A549 (cell line): ENCODE measurements around the gene SMAD6. TPM values are rescaled to one million over a fixed set of nuclear protein-coding genes. Genes with fewer than 3 reads are reported as not detected.

Experiments used
- ATAC-seq, 2 experiments: fragments of 200-7000 bp in 1 of 2; fragments of >200 bp in 1 of 2; cut with Nextera tagmentation in 1 of 2; cut with Tn5 transposase in 1 of 2; 3 replicates each; pipeline versions ENCODE4 v1.8.0 to v1.9.1; 2018 to 2020; ENCODE audit warnings: mild to moderate bottlenecking in 1 of 2, moderate library complexity in 1 of 2
- CTCF ChIA-PET: fragments of 300-600 bp; sonication (Branson Sonifier 250); formaldehyde crosslinking; extraction: SDS; loops from one replicate; lab custom pipeline; 2021; ENCODE audit warnings: antibody characterized with exemption, inconsistent platforms; lab: Yijun Ruan, JAX
- POLR2A ChIA-PET: fragments of 350-600 bp; formaldehyde crosslinking; extraction: SDS; loops from one replicate; lab custom pipeline; 2021; ENCODE audit warnings: antibody characterized with exemption, inconsistent platforms; lab: Yijun Ruan, JAX
- DNase-seq, 2 experiments: peaks; one replicate each; pipeline versions ENCODE4 v3.0.0 to v3.0.0-alpha.2; 2011 to 2016; ENCODE audit warnings: low read depth in 1 of 2, low spot score in 1 of 2
- FAIRE-seq: peaks from 2 replicates; lab custom pipeline; 2011; peaks lifted over from hg19 to GRCh38; lab: Jason Lieb, UNC
- H3K27ac ChIP-seq, 2 experiments: fragments of >200 bp; sonication (Bioruptor Twin); formaldehyde crosslinking; 3 replicates each; pipeline ENCODE4 v1.5.1; 2016 to 2017
- H3K4me1 ChIP-seq: fragments of >200 bp; sonication (Bioruptor Twin); formaldehyde crosslinking; 3 replicates; pipeline ENCODE4 v1.6.1; 2016
- H3K4me2 ChIP-seq: fragments of >200 bp; sonication (Bioruptor Twin); formaldehyde crosslinking; 3 replicates; pipeline ENCODE4 v1.6.1; 2016
- H3K4me3 ChIP-seq: fragments of >200 bp; sonication (Bioruptor Twin); formaldehyde crosslinking; 3 replicates; pipeline ENCODE4 v1.5.1; 2016
- H3K9me3 ChIP-seq: fragments of >200 bp; sonication (Bioruptor Twin); formaldehyde crosslinking; 3 replicates; pipeline ENCODE4 v1.6.1; 2016
- CHD4 ChIP-seq: fragments of 200-600 bp; sonication (generic); IDR thresholded peaks from 2 replicates; pipeline ENCODE4 v1.6.1; 2016; ENCODE audit warnings: antibody characterized with exemption, mild to moderate bottlenecking, borderline replicate concordance
- EP300 ChIP-seq, 2 experiments: fragments of >200 bp; sonication (Bioruptor Twin); formaldehyde crosslinking; IDR thresholded peaks; 2 replicates in 1 of 2; 3 replicates in 1 of 2; pipeline ENCODE4 v1.6.1; 2016 to 2017
- HDAC2 ChIP-seq: fragments of 200-600 bp; sonication (generic); IDR thresholded peaks from 2 replicates; pipeline ENCODE4 v1.6.1; 2016
- KDM5A ChIP-seq: fragments of 200-600 bp; sonication (generic); IDR thresholded peaks from 2 replicates; pipeline ENCODE4 v1.6.1; 2016; ENCODE audit warnings: antibody characterized with exemption, mild to moderate bottlenecking
- MAX ChIP-seq: IDR thresholded peaks from 2 replicates; pipeline ENCODE4 v1.6.1; 2012
- NFE2L2 ChIP-seq: fragments of 150-350 bp; conservative IDR thresholded peaks from 2 replicates; pipeline ENCODE4 v1.6.1; 2014; ENCODE audit warnings: low read length
- POLR2A ChIP-seq: IDR thresholded peaks from 2 replicates; pipeline ENCODE4 v1.6.1; 2012; ENCODE audit warnings: mild to moderate bottlenecking, low read length
- REST ChIP-seq: fragments of 200-600 bp; sonication (generic); IDR thresholded peaks from 2 replicates; pipeline ENCODE4 v1.6.1; 2016; ENCODE audit warnings: antibody characterized with exemption, mild to moderate bottlenecking, moderate library complexity
- TFCP2L1 ChIP-seq: fragments of 250-450 bp; sonication (Bioruptor Pico); IDR thresholded peaks from 2 replicates; pipeline ENCODE4 v1.5.0; 2021; ENCODE audit warnings: mild to moderate bottlenecking
- ZFP36 ChIP-seq: fragments of 450-650 bp; IDR thresholded peaks from 2 replicates; pipeline ENCODE4 v1.6.1; 2014; ENCODE audit warnings: borderline replicate concordance; ENCODE audit not compliant: partially characterized antibody
- WGBS: methylation state at CpG from one replicate; pipeline ENCODE4 v1.1.6; 2017; ENCODE audit errors: missing lambda C conversion rate; 5-methylcytosine and 5-hydroxymethylcytosine counted together
- polyA plus RNA-seq, 4 experiments: library from polyadenylated mRNA; depleted of rRNA in 3 of 4; stranded (reverse); fragments of >200 nt; fragmentation: RNase III in 1 of 4; extraction: RNeasy Plus Mini Kit Qiagen cat#74134 plus additional on column Dnase treatment in 1 of 4; gene quantifications; 2 replicates in 3 of 4; 3 replicates in 1 of 4; pipeline ENCODE4 v1.2.3, GENCODE V29; 2011 to 2017
- TF ChIP-seq, protein P1 (sequence below): fragments of >200 bp; sonication (Bioruptor Twin); formaldehyde crosslinking; IDR thresholded peaks from 3 replicates; pipeline ENCODE4 v1.5.1; 2016
- TF ChIP-seq, protein P2 (sequence below): IDR thresholded peaks from 2 replicates; pipeline ENCODE4 v1.6.1; 2012; ENCODE audit warnings: low read depth, borderline replicate concordance

Gene SMAD6
- polyA plus RNA-seq, 2 of the 4 experiments (the other 2 are of a cell fraction) = 9.6 to 46.6 TPM

DNA sequence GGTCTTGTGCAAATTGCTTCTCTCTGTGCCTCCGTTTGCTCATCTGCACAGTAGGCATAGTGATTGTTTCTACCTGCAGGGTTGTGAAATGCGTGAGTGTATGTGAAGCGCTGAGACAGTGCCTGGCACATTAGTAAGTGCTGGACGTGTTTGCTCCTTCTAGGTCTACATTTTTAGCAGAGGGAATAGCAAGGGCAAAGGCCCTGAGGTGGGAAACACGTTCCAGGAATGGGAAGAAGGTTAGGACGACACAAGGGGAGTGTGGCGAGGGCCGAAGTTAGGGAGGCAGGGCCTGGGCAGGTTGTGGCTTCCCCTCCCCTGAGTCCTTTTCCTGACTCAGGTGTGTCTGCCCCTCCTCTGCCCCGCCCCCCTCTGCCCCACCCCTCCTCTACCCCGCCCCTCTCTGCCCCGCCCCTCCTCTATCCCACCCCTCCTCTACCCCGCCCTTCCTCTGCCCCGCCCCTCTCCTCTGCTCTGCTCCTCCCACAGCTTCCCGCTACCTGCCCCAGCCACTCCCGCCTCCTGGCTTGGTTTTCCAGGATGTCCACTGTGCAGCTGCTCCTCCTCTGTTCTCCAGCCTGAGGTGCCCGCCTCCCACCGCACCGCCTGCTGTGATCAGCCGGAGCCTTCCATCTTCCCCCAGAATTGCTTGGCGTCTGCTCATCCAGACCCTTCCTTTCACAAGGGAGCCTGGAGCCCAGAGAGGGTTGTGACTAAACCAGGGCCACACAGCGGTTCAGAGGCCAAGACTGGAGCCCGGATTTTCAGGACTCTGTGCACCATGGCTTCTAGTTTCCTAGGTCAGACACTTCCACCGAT lies 31.1 kb upstream of the SMAD6 start:
- Histone ChIP-seq H3K4me3 (no peak overlapping the region), H3K9me3 (no peaks in the 10 kb centered on the region), H3K27ac (no peak overlapping the region), H3K4me1 (no peaks in the 10 kb centered on the region), H3K4me2 (peak overlapping the region; percentile 16; the same call in 1 of the 3 replicates)
- DNase-seq (peak; percentile 53 to 59), ATAC-seq (peak; percentile 69 to 79; a peak in 5 of 6 replicates), FAIRE-seq (no peak)
- WGBS = 72% methylated on average over 18 of the region's 23 CpGs
- POLR2A ChIA-PET = no interaction called here
- TF ChIP-seq MAX (no peak), NFE2L2 (no peak), ZFP36 (peak; percentile 28)
- CTCF ChIA-PET = interaction anchor here (1.3 to 1.4 kb wide), 2 partner anchors 54 to 103 kb away, joined by 3 read pairs; no protein-coding TSS in a partner anchor

DNA sequence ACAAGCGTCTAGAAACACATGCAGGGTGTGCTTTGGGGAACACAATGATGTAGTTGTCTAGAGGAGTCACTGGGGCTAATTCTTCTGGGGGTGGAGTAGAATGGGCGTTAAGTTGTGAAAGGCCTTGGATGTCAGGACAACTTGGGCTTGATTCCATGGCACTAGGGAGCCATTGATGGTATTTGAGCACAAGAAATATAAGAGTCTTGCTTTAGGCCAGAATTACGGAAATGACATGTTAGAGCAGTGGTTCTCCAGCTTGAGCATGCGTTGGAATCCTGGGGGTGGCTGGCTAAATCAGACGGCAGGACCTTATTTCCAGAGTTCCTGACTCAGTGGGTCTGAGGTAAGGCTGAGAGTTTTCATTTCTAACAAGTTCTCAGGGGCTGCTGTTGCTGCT lies 29.2 kb upstream of the SMAD6 start:
- FAIRE-seq (no peak), ATAC-seq (no peak), DNase-seq (no peak)
- H3K4me2 ChIP-seq = no peak overlapping the region
- WGBS = 66% methylated on average over 5 of the region's 5 CpGs
- ChIA-PET CTCF (interaction anchor here (0.6 to 2.2 kb wide), 9 partner anchors 11 to 754 kb away, joined by 3 to 11 read pairs (median 3); no protein-coding TSS in a partner anchor), POLR2A (no interaction called here)
- no peaks in the 10 kb centered on the region for H3K9me3 ChIP-seq
- H3K27ac ChIP-seq = no peak overlapping the region
- H3K4me1 ChIP-seq = no peaks in the 10 kb centered on the region
- H3K4me3 ChIP-seq = no peak overlapping the region
- TF ChIP-seq POLR2A = no peak
- TF ChIP-seq CHD4 = no peak
- TF ChIP-seq KDM5A = no peak
- TF ChIP-seq REST = no peak
- TF ChIP-seq HDAC2 = no peak
- TF ChIP-seq ZFP36 = peak; percentile 33
- no peak for TF ChIP-seq EP300 (IDR thresholded peaks at IDR 0.05)
- TF ChIP-seq, protein P1, sequence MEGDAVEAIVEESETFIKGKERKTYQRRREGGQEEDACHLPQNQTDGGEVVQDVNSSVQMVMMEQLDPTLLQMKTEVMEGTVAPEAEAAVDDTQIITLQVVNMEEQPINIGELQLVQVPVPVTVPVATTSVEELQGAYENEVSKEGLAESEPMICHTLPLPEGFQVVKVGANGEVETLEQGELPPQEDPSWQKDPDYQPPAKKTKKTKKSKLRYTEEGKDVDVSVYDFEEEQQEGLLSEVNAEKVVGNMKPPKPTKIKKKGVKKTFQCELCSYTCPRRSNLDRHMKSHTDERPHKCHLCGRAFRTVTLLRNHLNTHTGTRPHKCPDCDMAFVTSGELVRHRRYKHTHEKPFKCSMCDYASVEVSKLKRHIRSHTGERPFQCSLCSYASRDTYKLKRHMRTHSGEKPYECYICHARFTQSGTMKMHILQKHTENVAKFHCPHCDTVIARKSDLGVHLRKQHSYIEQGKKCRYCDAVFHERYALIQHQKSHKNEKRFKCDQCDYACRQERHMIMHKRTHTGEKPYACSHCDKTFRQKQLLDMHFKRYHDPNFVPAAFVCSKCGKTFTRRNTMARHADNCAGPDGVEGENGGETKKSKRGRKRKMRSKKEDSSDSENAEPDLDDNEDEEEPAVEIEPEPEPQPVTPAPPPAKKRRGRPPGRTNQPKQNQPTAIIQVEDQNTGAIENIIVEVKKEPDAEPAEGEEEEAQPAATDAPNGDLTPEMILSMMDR = no peak
- TF ChIP-seq, all 56 proteins: peak for 1

- H3K9me3 ChIP-seq = no peaks in the 10 kb centered on the region
- ATAC-seq (peak; percentile 44 to 84), FAIRE-seq (no peak), DNase-seq (peak in 1 of 2 experiments; percentile 58)
- no peaks in the 10 kb centered on the region for H3K4me1 ChIP-seq
- POLR2A ChIA-PET = no interaction called here
- CTCF ChIA-PET = interaction anchor here (0.6 to 2.2 kb wide), 10 partner anchors 10 to 753 kb away, joined by 3 to 11 read pairs (median 4); no protein-coding TSS in a partner anchor
- H3K4me3 ChIP-seq = no peak overlapping the region
- TF ChIP-seq TFCP2L1 = no peak
- TF ChIP-seq, protein P2, sequence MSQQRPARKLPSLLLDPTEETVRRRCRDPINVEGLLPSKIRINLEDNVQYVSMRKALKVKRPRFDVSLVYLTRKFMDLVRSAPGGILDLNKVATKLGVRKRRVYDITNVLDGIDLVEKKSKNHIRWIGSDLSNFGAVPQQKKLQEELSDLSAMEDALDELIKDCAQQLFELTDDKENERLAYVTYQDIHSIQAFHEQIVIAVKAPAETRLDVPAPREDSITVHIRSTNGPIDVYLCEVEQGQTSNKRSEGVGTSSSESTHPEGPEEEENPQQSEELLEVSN = no peak
- no peak overlapping the region for H3K4me2 ChIP-seq
- WGBS = 69% methylated on average over 26 of the region's 27 CpGs
- H3K27ac ChIP-seq = no peak overlapping the region
Observed at GRCh38 chr15:66673410-66674322, 28.4 kb upstream of the SMAD6 start.
